HG03457 (cell line): Measurements from ENCODE around the gene CHAF1A.

Experiments
- ATAC-seq: cut with Tn5 transposase; IDR thresholded peaks from one replicate; pipeline ENCODE4 v1.9.1; 2021; ENCODE audit warnings: moderate number of reproducible peaks; ENCODE audit not compliant: unreplicated experiment

The CHAF1A gene

GRCh38 chr19:4432918-4433506 is 30.6 kb downstream of the CHAF1A start:
- ATAC-seq, result no peak

- no peak for ATAC-seq
Observed at GRCh38 chr19:4434391-4434790, 32.0 kb downstream of the CHAF1A start.

GRCh38 chr19:4436231-4436630 is 33.8 kb downstream of the CHAF1A start:
- ATAC-seq, result no peak

- ATAC-seq, result no peak
Observed at GRCh38 chr19:4437103-4437502, 34.7 kb downstream of the CHAF1A start.

- no peak for ATAC-seq
Observed at GRCh38 chr19:4439243-4439642, 36.8 kb downstream of the CHAF1A start.

- no peak for ATAC-seq
Observed at GRCh38 chr19:4441994-4442818, 39.8 kb downstream of the CHAF1A start.

- no peak for ATAC-seq
Observed at GRCh38 chr19:4442819-4443146, 40.3 kb downstream of the CHAF1A start.

- no peak for ATAC-seq
Observed at GRCh38 chr19:4443188-4443587, 40.7 kb downstream of the CHAF1A start.

- ATAC-seq, result no peak
Observed at GRCh38 chr19:4443966-4444764, 41.7 kb downstream of the CHAF1A start.

- no peak for ATAC-seq
Observed at GRCh38 chr19:4444765-4445741, 42.6 kb downstream of the CHAF1A start.

- ATAC-seq, result no peak
Observed at GRCh38 chr19:4445963-4446703, 43.7 kb downstream of the CHAF1A start.

GRCh38 chr19:4446704-4447200 is 44.3 kb downstream of the CHAF1A start:
- ATAC-seq, result no peak

- ATAC-seq, result no peak
Observed at GRCh38 chr19:4447327-4448146, 45.1 kb downstream of the CHAF1A start.

- no peak for ATAC-seq
Observed at GRCh38 chr19:4448147-4448985, 45.9 kb downstream of the CHAF1A start.

- ATAC-seq, result no peak
Observed at GRCh38 chr19:4449022-4449638, 46.7 kb downstream of the CHAF1A start.

GRCh38 chr19:4449639-4450028 is 47.2 kb downstream of the CHAF1A start:
- ATAC-seq, result no peak

- no peak for ATAC-seq
Observed at GRCh38 chr19:4452230-4452990, 50.0 kb downstream of the CHAF1A start.
